ENCODE measurements around the gene ETFRF1.

ETFRF1 gene, protein sequence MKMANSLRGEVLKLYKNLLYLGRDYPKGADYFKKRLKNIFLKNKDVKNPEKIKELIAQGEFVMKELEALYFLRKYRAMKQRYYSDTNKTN

DNA sequence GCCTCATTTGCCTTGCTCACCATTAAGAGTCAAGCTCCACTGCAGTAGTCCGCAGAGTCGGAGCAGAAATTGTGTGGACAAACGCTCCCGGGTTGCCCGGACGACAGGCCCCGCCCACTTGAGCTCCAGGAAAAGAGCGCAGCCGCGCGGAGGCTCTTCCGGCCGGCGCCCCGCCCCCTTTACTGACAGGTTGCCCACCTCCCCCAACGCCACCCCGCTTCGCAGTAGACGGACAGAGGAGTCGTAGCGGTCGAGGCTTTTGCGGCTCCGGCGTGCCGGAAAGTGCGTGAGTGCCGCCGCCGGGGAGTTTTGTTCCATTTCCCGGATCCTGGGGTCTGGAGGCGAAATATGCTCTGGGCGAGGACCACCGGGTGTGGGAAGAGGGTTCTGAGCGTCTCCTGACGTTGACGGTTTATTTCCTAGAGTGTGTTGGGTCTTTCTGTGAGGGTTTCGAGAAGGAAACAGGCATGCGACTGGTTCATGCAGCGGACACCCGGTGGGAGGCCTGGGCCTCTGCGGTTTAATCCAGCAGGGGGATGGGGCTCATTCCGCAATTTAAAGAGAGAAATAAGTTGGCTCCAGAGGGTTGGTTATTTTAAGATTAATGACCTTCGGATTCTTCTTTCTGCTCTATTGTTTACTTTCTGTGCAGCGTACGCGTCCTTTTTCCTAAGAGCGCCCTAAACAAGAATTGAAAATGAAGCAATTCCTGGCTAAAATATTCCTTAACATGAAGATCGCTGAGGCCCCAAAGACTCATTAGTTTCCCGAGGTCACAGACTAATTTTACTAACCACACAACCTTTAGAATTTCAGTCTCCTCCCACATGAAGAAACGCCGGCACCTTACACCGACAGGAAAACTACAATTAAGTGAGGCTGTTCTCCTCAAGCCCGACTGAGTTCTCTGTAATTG, at the start of gene ETFRF1, which contains the start of gene DNAI7:
Gene ETFRF1, plus strand, starts transcription at position 182 of the 916 bp plus-strand sequence. CDS start 8,720 bp downstream, outside the sequence.
Gene DNAI7, minus strand, starts transcription at position 105 of the 916 bp plus-strand sequence. Its CDS starts 82 bp downstream, at position 23.
- peak; percentile 90 for DNase-seq (ENCODE audit: low read depth)

DNA sequence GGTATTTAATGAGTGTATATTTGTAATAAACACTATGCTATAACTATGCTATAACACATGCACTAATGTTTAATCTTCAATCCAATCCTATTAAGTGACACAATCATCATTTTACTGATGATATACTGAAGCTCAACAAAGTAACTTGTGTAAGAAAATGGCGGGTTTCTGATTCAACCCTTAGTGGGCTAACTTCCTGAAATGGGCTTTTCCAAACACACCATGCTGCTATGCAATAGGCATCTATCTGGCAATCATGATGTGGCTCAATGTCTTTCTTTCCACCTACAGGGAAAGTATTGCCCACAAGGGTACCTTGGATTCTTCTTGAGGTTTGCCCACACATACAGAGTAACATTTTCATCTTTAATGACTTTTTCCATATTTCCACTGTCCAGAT, 48.4 kb upstream of the ETFRF1 start:
- DNase-seq (ENCODE audit: low read depth), result no peak

DNA sequence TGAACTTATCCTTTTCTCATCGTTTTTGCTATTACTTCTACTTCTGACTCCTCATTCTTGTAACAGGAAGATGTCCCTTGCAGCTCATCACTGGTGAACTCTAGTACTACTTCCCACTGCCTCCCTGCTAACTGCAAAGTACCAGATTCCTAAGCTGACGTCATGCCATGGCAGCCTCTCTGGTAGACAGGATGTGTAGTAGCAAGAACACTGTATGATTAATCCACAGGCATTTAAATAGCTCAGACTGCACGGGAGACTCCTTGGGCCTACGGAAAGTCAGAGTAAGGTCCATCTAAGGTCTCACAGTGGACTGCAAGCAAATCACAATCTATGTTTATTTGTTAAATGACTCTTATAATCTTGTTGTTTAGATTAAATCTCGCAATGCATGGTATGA, 43.6 kb upstream of the ETFRF1 start:
- no peak for DNase-seq (ENCODE audit: low read depth)

DNA sequence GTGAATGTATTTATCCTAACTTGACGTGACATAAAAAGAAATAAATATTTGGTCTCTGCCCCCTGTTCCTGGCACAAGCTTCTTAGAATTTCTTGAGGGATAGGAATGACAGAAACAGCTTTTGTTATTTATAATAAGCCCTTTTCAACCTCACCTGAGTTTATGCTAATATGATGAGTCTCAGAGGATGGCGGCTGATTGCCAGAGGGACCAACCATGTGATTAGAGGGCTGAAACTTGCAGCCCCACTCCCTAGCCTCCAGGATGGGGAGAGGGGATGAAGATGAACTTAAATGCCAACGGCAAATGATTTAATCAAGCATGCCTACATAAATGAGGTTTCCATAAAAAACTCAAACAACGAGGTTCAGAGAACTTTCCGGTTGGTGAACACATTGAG, 43.0 kb upstream of the ETFRF1 start:
- no peak for DNase-seq (ENCODE audit: low read depth)

DNA sequence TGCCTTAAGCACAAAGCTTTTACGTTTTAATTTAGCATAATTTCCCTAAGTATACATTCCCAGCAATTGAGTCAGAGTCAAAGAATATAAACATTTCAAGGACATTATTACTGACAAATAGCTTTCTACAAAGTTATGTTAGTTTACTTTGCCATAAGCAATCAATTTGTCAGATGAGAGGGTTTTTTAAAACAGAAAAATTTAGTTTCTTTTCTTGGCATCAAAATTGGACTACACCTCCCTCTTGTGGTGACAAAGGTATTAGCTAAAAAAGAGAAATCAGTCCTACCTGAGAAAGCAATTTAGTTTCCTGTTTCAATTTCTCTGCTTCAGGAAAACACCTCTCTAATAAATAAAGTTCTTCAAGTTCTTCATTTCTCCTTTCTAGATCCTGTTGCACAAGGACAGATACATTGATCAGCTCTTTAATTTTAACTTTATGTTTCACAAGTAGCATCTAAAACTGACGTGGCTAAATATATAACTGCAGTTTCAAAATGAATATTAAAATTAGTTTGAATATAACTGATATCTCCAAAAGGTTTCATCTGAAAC, 39.9 kb upstream of the ETFRF1 start:
- DNase-seq (ENCODE audit: low read depth), result no peak

DNA sequence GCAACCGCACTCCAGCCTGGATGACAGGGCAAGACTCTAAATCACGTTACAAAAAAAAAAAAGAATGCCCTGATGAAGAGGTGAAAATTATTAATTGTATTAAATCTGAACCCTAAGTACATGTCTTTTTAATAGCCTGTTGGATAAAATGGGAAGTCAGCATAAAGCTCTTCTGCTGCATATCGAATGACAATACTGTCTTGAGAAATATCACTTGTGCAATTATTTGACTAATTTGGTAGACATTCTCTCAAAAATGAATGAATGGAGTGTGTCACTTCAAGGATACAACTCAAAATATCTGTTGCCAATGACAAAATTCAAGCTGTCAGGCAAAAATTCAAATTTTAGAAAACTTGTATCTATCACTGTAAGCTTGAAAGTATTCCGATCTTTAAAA, 39.0 kb upstream of the ETFRF1 start:
- DNase-seq (ENCODE audit: low read depth), result no peak

DNA sequence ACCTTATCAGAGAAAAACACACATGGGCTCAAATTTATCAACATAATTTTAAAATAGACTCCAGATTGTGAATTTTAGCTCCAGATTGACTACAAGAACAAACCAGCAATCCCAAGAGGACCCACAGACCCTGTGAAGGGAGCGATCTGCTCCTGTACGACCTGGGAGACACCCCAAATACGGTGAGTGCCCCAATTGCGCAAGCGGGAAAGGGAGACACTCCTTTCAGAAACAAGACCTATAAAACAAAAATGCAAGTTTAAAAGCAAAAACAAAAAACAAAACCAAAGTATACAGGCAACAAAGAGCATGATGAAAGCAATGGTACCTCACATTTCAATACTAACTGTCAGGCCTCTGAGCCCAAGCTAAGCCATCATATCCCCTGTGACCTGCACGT, 32.2 kb upstream of the ETFRF1 start:
- DNase-seq (ENCODE audit: low read depth), result no peak

DNA sequence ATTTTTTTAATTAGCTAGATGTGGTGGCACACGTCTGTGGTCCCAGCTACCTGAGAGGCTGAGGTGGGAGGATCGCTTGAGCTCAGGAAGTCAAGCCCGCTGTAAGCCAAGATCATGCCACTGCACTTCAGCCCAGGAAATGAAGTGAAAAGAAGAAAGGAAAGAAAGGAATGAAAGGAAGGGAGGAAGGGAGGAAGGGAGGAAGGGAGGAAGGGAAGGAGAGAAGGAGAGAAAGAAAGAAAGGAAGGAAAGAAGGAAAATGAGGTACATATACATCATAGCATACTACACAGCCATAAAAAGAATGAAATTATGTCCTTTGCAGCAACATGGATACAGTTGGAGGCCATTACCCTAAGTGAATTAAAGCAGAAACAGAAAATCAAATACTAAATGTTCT, 12.3 kb upstream of the ETFRF1 start:
- no peak for DNase-seq (ENCODE audit: low read depth)

DNA sequence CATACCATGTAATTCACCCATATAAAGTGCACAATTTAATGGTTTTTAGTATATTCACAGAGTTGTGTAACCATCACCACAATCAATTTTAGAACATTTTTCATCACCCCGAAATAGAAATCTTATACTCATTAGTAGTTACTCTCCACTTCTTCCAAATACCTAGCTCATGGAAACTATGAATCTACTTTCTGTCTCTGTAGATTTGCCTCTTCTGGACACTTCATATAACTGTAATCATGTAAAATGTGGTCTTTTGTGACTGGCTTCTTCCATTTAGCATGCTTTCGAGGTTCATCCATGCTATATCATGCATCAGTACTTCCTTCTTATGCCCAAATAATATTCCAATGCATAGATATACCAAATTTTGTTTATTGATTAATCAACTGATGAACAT, 10.9 kb upstream of the ETFRF1 start:
- DNase-seq (ENCODE audit: low read depth), result no peak

DNA sequence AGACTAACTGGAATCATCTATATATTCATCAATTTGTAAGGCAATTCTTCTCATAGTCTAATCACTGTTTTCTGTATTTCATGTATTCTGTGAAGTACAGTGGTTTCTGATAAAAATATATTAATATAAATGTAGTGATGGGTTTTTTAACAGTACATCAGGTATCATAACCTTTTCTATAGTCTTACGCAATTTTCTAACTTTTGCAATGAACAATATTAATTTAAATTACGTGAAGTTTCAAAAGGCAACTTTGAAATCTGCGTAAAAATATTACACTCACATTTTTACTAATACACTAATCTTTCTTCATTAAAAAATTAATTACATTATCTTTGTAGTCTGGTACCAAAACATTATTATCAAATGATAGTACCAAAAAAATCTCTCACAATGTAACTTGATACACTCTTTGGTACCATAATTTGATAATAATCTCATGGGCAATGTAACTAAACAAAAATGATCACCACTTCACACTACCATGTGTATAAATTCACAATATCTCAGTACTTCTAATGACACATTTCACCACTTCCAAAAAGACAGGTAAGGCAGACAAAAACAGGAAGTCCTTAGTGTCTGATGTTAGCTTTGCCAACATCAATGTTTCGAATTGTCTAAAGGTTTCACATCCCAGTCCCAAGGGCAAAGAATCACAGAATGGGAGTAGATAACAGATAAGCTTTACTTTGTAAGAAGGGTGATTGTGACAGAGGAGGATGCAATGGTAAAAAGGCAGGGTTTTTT, 8.8 kb upstream of the ETFRF1 start:
- DNase-seq (ENCODE audit: low read depth), result no peak

DNA sequence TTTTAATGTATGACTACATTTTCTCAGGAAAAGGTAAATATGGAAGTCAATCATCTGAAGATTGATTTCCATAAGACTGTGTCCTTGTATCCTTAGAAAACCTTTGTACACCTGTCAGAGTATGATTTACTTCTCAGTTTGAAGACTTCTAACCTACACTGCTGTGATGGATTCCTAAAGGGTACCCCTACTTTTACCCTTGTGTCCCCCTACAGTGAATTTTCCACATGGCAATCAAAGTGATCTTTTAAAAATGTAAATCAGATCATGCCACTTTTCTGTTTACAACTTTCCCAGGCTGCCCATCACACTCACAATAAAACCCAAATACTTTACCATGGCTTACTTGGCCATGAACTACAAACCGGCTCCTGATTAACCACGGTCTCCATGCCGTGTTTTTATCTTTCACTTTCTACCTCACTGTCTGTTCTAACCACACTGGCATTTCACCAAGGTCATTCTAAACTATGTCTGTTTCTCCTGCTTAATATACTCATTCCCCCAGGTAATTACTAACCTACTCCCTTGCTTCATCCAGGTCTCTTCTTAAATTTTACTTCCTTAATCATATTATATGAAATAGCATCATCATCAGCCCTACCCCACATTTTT, 8.1 kb upstream of the ETFRF1 start:
- DNase-seq (ENCODE audit: low read depth), result no peak

DNA sequence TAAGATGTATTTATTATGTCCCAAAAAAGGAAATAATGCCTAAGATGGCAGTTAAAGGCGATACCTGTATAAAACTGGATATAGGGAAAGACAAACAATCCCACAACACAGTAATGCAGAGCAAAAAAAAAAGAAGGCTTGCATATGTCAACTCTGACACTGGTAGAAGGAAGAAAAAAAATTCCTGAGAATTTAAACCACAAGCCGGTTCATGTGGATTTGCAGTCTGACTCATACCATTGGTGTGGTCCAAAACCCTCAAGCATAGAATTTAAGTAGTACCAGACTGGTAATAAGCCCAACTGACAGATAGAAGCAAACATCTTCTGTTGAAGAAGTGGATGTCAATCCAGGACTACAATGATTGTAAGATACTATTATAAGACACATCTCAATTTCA, 7.3 kb upstream of the ETFRF1 start:
- no peak for DNase-seq (ENCODE audit: low read depth)

DNA sequence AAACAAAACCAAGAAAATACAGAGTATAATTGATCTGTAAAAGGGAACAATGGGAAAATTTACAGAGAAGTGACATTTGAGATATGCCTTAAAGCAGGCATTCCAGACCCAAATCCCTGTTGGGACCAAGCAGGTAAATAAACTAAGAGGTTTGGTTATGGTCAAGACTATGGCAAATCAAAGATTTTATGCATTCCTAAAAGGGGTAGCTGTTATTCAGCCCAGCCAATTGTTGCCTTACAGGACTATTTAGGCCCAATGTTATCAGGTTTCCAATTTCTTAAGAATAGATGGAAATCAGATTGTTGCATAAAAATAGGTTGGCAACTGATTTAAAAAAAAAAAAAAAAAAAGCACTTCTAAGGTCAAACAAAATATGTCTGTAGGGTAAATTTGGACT, 5.4 kb upstream of the ETFRF1 start:
- no peak for DNase-seq (ENCODE audit: low read depth)

DNA sequence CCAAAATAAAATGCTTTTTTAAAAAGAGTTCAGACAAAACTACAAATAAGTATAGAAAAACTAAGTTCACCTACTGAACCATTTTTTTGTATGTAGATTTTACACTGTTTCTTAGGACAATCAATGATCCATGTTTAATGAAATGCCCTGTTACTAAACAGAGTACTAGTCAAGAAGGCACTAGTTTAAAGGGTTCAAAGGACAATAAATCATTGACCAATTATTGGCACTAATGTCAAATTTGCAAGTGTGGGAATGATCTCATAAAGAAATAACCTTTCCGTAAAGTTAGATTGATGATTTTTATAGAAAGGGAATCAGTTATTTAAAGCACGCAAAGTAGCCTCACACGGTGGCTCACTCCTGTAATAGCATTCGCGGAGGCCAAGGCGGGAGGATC, 4.2 kb upstream of the ETFRF1 start:
- DNase-seq (ENCODE audit: low read depth), result no peak

DNA sequence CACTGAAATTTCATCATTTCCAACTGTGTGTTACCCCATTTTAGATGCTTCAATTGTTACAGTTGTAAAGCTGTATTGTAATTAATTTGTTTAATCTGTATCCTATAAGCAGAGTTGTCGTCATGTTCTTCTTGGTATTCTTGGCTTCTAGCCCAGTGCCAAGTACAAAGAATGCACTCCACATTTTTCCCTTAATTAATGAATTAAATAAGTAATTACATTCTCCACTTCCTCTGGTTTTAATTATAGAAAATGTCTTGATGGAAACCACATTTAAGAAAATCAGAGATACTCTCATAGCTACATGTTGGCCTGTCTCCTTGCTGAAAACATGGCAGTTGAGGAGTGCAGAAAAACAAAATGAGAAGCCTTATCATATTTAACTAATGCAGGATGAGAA, 823 bp upstream of the ETFRF1 start:
- no peak for DNase-seq (ENCODE audit: low read depth)

DNA sequence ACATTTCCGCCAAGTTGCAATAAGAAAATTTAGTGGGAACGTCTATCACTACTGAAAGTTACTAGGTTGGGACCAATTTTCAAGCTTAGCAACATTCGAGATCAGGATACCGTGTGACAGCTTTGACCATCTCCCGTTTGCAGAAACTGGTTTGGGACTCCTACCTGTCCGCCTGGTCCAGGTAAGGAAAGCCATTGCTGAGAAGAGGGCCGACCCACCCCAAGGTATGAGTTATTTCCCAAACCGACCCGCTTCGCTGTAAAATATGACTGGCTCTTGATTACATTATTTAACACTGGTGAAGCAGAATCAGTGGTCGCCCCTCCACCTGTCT, 348 bp upstream of the ETFRF1 start:
- DNase-seq (ENCODE audit: low read depth), result no peak

DNA sequence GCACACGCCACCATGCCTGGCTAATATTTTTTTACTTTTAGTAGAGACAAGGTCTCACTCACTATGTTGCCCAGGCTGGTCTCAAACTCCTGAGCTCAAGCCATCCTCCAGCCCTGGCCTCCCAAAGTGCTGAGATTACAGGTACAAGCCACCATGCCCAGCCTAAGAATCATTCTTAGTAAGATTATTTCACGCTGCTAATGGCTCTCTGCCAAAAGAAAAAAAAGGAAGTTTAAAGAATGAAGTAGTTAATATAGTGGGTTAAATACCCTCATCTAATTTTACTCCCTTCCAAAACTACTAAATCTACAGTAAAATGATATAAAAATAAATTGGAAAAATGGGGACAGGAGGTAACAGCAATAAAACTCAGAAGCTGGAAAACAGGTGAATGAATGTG, 2.6 kb downstream of the ETFRF1 start:
- DNase-seq (ENCODE audit: low read depth), result no peak

DNA sequence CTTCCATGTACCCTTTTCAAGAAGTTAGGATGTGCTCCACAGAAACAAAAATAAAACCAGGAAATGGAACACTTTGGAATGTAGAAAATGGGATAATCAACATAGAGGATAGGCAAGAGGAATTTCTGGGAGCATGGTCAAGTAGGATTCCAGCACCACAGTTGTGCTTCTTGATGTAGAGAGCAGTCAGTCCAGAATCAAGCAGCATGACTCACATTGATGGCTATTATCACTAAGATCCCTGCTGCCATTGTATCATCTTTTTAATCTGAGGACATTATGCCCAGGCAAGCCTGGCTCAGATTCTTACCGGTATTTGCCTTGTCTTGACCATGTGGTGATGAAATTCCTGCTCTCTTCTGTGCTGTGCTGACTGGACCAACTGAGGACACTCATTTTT, 5.7 kb downstream of the ETFRF1 start:
- DNase-seq (ENCODE audit: low read depth), result no peak

DNA sequence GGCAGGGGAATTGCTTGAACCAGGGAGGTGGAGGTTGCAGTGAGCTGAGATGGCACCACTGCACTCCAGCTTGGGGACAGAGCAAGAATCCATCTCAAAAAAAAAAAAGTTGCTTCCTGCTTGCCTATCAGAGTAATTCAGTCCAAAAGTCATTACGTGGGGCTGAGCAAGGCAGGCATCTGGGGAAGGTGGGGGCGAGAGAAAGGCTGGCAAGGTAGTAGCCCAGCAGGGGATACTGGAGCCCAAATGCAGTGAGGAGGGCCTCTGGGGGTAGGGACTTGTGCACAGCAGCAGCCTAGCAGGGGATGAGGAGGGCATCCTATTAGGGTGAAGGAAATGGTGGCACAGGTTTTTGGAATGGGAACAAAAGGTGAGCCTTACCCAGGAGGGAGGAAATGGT, 7.1 kb downstream of the ETFRF1 start:
- no peak for DNase-seq (ENCODE audit: low read depth)

DNA sequence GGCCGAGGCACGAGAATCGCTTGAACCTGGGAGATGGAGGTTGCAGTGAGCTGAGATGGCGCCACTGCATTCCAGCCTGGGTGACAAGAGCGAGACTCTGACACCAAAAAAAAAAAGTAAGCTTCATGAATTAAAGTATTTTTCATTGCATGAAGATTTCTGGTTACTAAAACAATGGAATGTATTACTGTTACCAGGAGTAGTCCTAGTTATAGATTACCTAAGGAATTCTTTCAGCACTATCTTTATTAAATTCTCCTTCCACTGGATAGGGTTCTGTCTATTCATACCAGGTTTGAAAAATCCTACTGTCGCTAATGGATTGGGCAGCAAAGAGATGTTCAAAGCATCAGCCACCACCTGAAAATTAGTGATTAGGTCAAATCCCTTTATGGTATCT, 12.4 kb downstream of the ETFRF1 start:
- no peak for DNase-seq (ENCODE audit: low read depth)

DNA sequence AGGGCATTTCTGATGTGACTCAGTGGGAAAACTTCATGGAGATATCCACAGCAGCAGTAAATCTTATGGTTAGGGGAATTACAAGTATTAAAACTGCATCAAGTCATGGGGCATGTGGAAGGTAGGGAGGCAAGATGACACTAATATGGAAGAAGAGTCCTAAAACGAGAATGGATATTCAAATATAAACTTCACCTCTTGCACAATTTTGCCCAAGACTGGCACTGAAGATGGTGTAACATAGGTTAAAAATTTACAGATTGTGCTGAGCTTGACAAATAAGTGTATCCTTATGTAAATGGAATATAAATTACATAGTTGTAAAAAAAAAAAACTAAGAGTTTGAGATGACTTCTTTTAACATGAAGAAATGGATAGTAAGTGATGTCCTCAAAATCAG, 12.8 kb downstream of the ETFRF1 start:
- no peak for DNase-seq (ENCODE audit: low read depth)

DNA sequence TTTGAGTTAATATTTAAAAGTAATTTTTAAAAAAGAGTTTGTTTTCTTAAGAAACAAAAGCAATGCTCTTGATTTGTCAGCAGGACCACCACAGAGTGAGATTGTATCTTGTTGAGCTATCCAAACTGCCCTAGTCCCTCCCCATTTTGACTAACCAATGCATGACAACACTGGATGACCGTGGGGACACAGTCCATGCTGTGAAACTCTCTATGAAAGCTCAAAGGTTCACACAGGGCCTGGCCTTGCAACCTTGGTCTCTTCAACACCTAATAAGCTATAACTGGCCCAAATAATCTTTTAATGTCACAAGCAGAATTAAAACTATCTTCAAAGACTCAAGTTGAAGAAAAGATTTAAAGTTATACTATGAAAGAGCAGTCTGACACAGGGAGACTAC, 13.5 kb downstream of the ETFRF1 start:
- no peak for DNase-seq (ENCODE audit: low read depth)

Data from activated T-helper 1 cell treated with Interleukin-2 at 50 U/mL for 16 hours (primary cell).